Measurements from ENCODE around the gene KSR2. TPM values are rescaled to one million over a fixed set of nuclear protein-coding genes. Genes with fewer than 3 reads are reported as not detected.

Gene KSR2
- polyA plus RNA-seq, 2 donors, result 0.01 to 0.04 TPM

- H3K27me3 ChIP-seq (ENCODE audit: control insufficient read depth in 1 of 2, insufficient read depth in 2 of 2, low read length in 2 of 2), result no peaks in the 10 kb centered on the region
- no peak overlapping the region for H3K27ac ChIP-seq (ENCODE audit: low read depth in 2 of 2, low read length in 1 of 2)
- peaks cover 0 to 5% of the 10 kb centered on the region in 2 donors for H3K9me3 ChIP-seq (ENCODE audit: control insufficient read depth in 2 of 2, insufficient read depth in 1 of 2, low read depth in 1 of 2, low read length in 1 of 2)
- no peaks in the 10 kb centered on the region for H3K4me1 ChIP-seq (ENCODE audit: control insufficient read depth in 2 of 2, insufficient read depth in 2 of 2, low read length in 1 of 2)
- H3K36me3 ChIP-seq (ENCODE audit: control insufficient read depth in 2 of 2, insufficient read depth in 2 of 2, low read length in 1 of 2), result no peaks in the 10 kb centered on the region
- no peak overlapping the region for H3K4me3 ChIP-seq (ENCODE audit: low read depth in 1 of 2, low read length in 2 of 2)
- 86 to 93% methylated on average over 3 of the region's 3 CpGs for WGBS, 2 donors
Observed at GRCh38 chr12:117403586-117404139, 565.1 kb downstream of the KSR2 start.

Other genes with a start within 250 kb of the KSR2 start
- gene RFC5, start 47.7 kb upstream of the KSR2 start, polyA plus RNA-seq, result 10 to 100 TPM in 1 of 2 donors, 1 to 10 TPM in 1; 7.8 to 13.8 TPM
- gene WSB2, start 92.2 kb upstream of the KSR2 start, polyA plus RNA-seq, result 10 to 100 TPM; 41.2 to 41.4 TPM
- gene VSIG10, start 135.0 kb upstream of the KSR2 start, polyA plus RNA-seq, result 10 to 100 TPM; 15.6 to 24.6 TPM
- gene PEBP1, start 167.1 kb upstream of the KSR2 start, polyA plus RNA-seq, result 100 to 1,000 TPM; 202 to 243 TPM

Data from esophagus (tissue), 2 donors.